Stimulated activated CD4-positive, alpha-beta T cell treated with anti-CD3 and anti-CD28 coated beads, Interleukin-4, amount 100 ng/mL, for 48 hours (primary cell): ENCODE measurements around the gene TMEM72.

Experiments
- DNase-seq, 2 donors: peaks; one replicate each; pipeline ENCODE4 v3.0.0-alpha.2; 2020; ENCODE audit warnings: low read depth in 2 of 2

TMEM72 gene

DNA sequence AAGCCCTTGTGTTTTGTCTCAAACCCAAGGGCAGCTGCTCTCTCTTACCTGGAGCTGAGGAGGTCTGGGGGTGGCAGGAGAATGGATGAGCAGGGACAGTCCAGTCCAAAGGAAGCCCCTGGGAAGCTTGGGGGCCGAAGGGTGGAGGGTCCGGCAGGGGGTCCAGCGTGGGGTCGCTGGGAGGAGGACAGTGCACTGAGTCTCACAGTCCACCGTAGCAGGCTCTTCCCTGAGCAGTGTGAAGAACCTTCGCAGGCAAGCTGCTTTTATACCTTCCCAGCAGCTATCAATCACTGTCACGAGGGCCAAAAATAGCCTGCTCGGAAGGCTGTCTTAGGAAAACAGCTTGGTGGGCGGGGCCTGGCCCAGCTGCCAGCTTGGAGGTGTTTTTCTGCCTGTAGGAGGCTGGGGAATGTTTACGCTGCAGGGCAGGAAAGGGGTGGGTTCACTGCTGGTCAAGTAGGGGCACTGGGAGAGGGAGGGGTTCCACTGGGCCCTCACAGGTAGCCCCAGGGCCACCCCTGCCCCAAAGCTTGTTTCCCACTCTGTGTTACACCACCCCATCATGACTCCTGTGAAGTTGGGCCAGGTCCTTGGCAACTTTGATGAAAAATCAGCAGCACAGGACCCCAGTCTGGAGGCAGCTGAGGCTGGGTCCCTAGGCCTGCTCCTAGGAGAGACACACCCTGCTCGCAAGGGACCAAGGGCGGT is 67.6 kb downstream of the TMEM72 start, which contains the start of gene DEPP1:
TSS of gene DEPP1 (minus strand) at position 240 of the 711 bp plus-strand sequence. CDS start 779 bp downstream, outside the sequence.
- DNase-seq = no peak

DNA sequence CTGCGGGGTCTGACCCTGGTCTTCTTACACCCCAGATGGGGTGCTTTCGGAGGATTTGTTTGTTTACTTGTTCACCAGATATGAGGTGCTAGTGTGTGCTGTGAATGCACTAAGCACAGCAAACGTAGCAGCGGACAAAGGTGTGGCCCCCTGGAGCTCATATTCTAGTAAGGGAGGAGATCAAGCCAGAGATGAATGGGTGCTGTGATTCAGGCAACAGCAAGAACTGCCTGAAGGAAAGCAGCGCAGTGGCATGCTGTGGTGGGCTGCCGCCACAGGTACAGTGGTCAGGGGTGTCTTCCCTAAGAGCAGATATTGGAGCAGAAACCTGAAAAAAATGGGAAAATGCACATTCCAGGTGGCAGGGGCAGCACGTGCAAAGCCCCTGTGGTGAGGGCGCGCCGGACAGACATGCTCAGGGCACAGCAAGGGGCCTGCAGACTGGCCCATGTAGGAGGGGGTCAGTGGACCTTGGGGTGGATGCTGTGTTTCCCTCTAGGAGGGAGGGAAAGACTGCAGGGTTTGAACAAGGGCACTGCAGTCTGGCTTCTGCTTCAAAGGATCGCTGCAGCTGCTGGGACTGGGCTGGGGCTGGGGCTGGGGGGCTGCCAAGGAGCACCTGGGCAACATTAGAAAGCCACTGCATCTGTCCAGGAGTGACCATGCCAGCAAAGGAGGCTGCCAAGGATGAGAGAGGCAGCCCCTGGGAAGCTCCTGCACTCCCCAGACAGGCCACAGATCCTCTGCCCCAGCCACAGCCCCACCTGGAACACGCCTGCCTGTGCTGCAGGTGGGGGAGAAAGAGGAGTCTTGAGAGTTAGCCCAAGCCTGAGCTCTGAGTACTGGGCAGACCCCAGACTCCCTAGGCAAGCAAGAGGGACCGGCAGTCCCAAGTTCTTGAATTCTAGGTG is 68.4 kb downstream of the TMEM72 start:
- no peak for DNase-seq

GRCh38 chr10:44980309-44981171 is 69.4 kb downstream of the TMEM72 start:
- DNase-seq = no peak

DNA sequence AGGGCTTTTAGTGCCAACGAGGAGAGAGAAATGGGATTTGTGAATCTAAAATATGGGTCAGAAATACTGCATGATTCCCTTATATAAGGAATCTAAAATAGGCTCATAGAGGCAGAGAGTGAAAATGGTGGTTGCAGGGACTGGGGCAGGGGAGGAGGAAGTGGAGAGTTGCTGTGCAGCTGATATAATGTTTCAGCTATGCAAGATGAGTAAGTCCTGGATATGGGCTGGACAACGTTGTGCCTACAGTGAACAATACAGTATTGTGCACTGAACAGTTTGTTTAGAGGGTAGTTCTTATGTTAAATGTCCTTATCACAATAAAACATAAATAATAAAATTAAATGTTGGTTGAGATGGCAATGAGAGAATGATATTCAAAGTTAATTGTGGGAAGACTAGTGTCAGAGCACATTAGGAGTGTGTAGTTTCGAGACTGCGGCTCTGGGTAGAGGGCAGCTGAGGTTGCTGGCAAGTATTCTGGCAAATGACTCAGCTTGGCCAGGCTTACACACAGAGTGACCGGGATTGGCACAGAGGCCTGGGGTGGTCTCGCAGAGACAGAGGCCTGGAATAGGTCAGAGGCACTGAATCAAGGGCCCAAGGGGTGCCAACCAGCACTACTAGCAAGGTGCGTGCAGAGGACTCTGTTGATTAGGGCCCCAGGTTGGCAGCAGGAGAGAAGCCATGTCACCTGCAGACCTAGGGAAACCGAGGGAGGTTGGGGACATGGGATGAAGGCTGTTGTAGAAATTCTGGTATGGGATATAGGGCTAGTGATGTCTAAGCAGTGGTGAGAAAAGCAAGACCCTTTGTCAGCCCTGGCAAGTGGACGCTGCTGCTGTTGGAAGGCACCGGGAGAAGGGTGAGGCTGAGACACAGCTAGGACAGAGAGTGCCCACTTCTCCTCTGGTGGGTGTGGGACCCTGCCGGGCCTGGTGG is 70.3 kb downstream of the TMEM72 start:
- DNase-seq = no peak

GRCh38 chr10:44982114-44982460 is 71.0 kb downstream of the TMEM72 start:
- no peak for DNase-seq

DNA sequence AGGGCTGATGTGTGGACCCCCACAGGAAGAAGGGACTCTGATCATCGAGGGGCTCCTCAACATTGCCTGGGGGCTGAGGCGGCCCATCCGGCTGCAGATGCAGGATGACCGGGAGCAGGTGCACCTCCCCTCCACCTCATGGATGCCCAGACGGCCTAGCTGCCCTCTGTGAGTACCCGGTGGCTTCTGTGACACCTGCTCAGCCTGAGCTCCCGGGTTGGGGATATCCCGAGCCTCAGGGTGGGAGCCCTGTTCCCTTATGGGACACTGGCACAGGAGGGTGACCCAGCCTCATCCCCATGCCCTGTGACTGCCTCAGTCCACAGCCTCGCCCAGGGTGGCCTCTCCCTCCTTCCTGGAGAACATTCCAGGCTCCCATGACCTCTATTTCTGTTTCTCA is 71.4 kb downstream of the TMEM72 start:
- DNase-seq = no peak

DNA sequence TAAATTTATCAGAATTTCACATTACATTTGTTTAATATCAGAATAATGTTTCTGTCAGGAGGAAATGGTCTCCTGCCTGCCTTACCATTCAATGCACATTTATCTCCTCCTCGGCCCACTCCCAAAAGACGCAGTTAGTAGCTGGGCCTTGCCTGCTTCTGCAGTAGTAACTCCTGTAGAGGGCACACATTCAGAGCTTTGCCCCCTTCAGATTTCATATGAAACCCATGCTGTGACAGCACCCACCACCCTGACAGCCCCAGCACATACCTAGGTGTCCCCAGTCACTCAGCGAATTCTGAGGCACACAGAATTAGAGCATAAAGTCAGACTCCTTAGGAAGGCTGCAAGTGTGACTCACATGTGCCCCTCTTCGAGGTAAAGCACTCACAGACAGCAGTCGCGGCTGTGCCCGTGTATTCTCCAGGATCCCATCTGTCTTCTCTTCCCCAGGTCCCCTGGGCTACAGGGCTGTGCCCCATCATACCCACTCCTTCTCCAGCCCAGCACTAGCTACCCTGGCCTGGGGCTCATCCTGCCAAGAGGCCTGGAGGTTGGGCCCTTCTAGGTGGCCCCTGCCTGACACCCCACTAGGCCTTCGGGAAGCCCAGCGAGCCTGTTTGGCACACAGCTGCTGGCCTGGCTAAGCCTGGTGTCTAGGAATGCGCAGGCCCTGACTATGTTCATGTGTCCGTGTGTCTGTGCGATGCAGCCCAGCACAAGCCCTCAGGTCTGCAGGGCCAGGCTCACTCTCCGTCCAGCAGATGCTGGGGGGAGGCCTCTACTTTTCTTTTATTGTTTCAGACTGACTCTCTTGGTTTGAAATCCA is 72.1 kb downstream of the TMEM72 start:
- DNase-seq = no peak

GRCh38 chr10:44983895-44984278 is 72.8 kb downstream of the TMEM72 start:
- DNase-seq = no peak

GRCh38 chr10:44984671-44985101 is 73.5 kb downstream of the TMEM72 start:
- DNase-seq = no peak

GRCh38 chr10:44985175-44985681 is 74.1 kb downstream of the TMEM72 start:
- DNase-seq = no peak

- DNase-seq = no peak
These were observed 75.0 kb downstream of the TMEM72 start for GRCh38 chr10:44986179-44986578.
